DOHH2 (cell line): ENCODE results near the gene RHBDF2.

Experiments
- H3F3A ChIP-seq: fragments of 200-600 bp; sonication (generic), shearing (Covaris generic); 2 replicates; pipeline ENCODE4 v1.6.0; 2016; ENCODE audit warnings: antibody characterized with exemption, mild to moderate bottlenecking; ENCODE audit not compliant: control insufficient read depth, insufficient read depth
- H3K27ac ChIP-seq: fragments of 200-600 bp; sonication (generic); 2 replicates; pipeline ENCODE4 v1.5.1; 2014; ENCODE audit warnings: low read depth, mild to moderate bottlenecking, low read length, moderate library complexity
- H3K27me3 ChIP-seq: fragments of 200-600 bp; sonication (generic); 2 replicates; pipeline ENCODE4 v1.6.1; 2014; ENCODE audit warnings: mild to moderate bottlenecking, low read length, mixed read lengths; ENCODE audit not compliant: control insufficient read depth
- H3K36me3 ChIP-seq: fragments of 200-600 bp; sonication (generic); 2 replicates; pipeline ENCODE4 v1.6.1; 2014; ENCODE audit warnings: mild to moderate bottlenecking, low read length, moderate library complexity, mixed read lengths; ENCODE audit not compliant: control insufficient read depth
- H3K4me1 ChIP-seq: fragments of 200-600 bp; sonication (generic); 2 replicates; pipeline ENCODE4 v1.6.1; 2014; ENCODE audit warnings: mild to moderate bottlenecking, low read length, mixed read lengths; ENCODE audit not compliant: control insufficient read depth
- H3K4me2 ChIP-seq: fragments of 200-600 bp; sonication (generic); 2 replicates; pipeline ENCODE4 v1.6.0; 2014; ENCODE audit warnings: mild to moderate bottlenecking, low read length, moderate library complexity
- H3K4me3 ChIP-seq: fragments of 200-600 bp; sonication (generic); 2 replicates; pipeline ENCODE4 v1.5.1; 2014; ENCODE audit warnings: mild to moderate bottlenecking, low read length, mixed read lengths
- H3K79me2 ChIP-seq: fragments of 200-600 bp; sonication (generic); 2 replicates; pipeline ENCODE4 v1.6.1; 2014; ENCODE audit warnings: mild to moderate bottlenecking, low read length, mixed read lengths; ENCODE audit not compliant: control insufficient read depth
- H3K9me2 ChIP-seq: fragments of 200-600 bp; sonication (generic); replicated peaks from 2 replicates; pipeline ENCODE4 v1.6.1; 2014; ENCODE audit warnings: mild to moderate bottlenecking, low read length, mixed read lengths; ENCODE audit not compliant: control insufficient read depth
- H3K9me3 ChIP-seq: fragments of 200-600 bp; sonication (generic); 2 replicates; pipeline ENCODE4 v1.6.1; 2014; ENCODE audit warnings: antibody characterized with exemption, low read length, mixed read lengths; ENCODE audit not compliant: control insufficient read depth, insufficient read depth
- H4K20me1 ChIP-seq: fragments of 200-600 bp; sonication (generic); 2 replicates; pipeline ENCODE4 v1.6.0; 2014; ENCODE audit warnings: low read depth, mild to moderate bottlenecking, antibody characterized with exemption, low read length, moderate library complexity; ENCODE audit not compliant: control insufficient read depth, insufficient read depth
- EZH2phosphoT487 ChIP-seq: fragments of 200-600 bp; sonication (generic); IDR thresholded peaks from 2 replicates; pipeline ENCODE4 v1.6.1; 2017; ENCODE audit warnings: borderline replicate concordance, mild to moderate bottlenecking, antibody characterized with exemption, low read length, moderate library complexity, mixed read lengths
- TF ChIP-seq, protein P1 (sequence below): fragments of 200-600 bp; sonication (generic); IDR thresholded peaks from one replicate; pipeline ENCODE4 v1.5.1; 2014; ENCODE audit warnings: antibody characterized with exemption, mild to moderate bottlenecking, low read depth, low read length; ENCODE audit not compliant: poor library complexity, severe bottlenecking

RHBDF2 gene

DNA sequence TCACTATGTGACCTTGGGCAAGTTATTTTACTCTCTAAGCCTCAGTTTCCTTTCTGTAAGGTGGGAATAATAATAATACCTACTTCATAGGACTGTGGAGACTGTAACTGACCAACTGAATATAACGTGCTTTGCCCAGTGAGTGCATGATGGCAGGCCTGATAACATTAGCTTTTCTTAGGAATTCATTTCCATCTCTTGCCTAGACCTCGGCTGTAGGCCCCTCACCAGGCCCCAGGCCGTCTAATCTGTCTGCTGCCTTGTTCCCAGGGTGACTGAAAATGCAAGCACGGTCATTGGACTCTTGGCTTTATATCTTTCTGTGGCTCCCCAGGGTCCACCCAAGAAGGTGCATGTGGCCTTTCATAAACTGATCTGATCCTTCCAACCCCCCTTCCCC is 41.5 kb downstream of the RHBDF2 start:
- Histone ChIP-seq H4K20me1 (no peaks in the 10 kb centered on the region), H3K9me3 (no peaks in the 10 kb centered on the region), H3K36me3 (no peaks in the 10 kb centered on the region), H3K4me2 (no peak overlapping the region), H3K4me1 (peaks cover 4% of the 10 kb centered on the region), H3K9me2 (no peaks in the 10 kb centered on the region), H3K79me2 (no peaks in the 10 kb centered on the region), H3K4me3 (no peak overlapping the region), H3K27me3 (no peaks in the 10 kb centered on the region), H3K27ac (no peak overlapping the region), H3F3A (no peaks in the 10 kb centered on the region)
- TF ChIP-seq EZH2phosphoT487: no peak
- TF ChIP-seq, protein P1, sequence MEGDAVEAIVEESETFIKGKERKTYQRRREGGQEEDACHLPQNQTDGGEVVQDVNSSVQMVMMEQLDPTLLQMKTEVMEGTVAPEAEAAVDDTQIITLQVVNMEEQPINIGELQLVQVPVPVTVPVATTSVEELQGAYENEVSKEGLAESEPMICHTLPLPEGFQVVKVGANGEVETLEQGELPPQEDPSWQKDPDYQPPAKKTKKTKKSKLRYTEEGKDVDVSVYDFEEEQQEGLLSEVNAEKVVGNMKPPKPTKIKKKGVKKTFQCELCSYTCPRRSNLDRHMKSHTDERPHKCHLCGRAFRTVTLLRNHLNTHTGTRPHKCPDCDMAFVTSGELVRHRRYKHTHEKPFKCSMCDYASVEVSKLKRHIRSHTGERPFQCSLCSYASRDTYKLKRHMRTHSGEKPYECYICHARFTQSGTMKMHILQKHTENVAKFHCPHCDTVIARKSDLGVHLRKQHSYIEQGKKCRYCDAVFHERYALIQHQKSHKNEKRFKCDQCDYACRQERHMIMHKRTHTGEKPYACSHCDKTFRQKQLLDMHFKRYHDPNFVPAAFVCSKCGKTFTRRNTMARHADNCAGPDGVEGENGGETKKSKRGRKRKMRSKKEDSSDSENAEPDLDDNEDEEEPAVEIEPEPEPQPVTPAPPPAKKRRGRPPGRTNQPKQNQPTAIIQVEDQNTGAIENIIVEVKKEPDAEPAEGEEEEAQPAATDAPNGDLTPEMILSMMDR: no peak

DNA sequence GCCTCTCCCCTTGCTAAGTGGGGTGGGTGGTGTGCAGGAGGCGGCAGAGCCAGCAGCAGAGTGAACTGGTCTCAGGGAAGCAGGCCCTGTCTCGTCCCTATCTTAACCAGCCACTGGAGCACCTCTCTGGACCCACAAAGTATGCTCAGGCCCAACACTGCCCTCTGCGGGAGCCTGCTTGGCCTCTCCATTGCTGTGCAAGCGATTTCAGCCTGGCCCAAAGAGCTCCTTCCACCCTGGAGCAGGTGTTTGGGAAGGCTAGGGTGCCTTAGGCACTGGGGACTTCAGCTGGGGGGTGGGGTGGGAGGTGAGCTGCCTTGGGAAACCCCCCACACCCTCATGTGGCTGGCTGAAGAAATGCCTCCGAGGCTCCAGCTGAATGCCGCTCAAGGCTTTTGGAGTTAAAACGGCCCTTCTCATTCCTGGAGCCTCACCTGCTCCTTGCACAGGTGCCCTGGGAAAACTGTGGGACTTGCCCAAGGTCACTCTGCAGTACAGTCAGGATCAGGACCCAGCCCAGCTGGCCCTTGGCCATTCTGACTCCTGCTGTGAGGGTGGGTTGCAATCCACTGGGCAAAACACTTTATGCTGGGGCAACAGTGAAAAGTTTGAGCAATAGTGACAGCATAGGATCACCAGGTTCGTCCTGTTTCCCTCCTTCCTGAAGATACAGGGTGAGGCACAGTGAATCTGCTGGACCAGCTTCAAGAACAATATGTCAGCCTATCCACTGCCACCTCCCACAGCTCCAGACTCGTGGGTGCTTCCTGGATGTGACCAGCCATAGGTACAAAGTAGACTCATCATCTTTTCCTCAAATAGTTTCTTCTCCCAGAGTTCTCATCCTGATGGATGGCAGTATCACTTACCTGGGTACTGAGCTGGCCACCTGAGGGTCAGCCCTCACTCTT is 42.4 kb downstream of the RHBDF2 start:
- Histone ChIP-seq H3K9me2 (no peaks in the 10 kb centered on the region), H3K4me2 (no peak overlapping the region), H3K27me3 (no peaks in the 10 kb centered on the region), H3K36me3 (no peaks in the 10 kb centered on the region), H3K27ac (no peak overlapping the region), H4K20me1 (no peaks in the 10 kb centered on the region), H3K79me2 (no peaks in the 10 kb centered on the region), H3K4me1 (peaks cover 4% of the 10 kb centered on the region), H3K9me3 (no peaks in the 10 kb centered on the region), H3K4me3 (no peak overlapping the region), H3F3A (no peaks in the 10 kb centered on the region)
- TF ChIP-seq, protein P1: peak; percentile 82
- TF ChIP-seq EZH2phosphoT487: no peak

DNA sequence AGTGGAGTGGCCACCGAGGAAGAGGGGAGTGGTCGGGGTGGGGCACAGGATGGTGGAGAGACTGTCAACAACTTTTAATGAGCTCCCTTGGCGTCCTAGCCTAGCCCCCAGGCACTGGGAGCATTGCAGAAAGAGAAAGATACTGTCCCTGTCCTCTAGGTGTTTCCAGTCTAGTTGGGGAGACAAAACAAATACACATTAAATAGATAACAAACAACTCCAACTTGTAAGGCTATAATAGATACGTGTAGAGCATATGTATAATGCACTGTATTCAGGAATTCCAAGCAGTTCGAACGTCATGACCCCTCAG is 47.8 kb downstream of the RHBDF2 start:
- Histone ChIP-seq H3K36me3 (peaks cover 11% of the 10 kb centered on the region), H3F3A (peaks cover 4% of the 10 kb centered on the region; the same call in 1 of the 2 replicates), H3K4me2 (peak overlapping the region; percentile 48), H3K79me2 (peaks cover 45% of the 10 kb centered on the region), H3K4me1 (peaks cover 38% of the 10 kb centered on the region), H4K20me1 (peaks cover 27% of the 10 kb centered on the region), H3K4me3 (peak overlapping the region; percentile 91), H3K27ac (no peak overlapping the region), H3K9me2 (no peaks in the 10 kb centered on the region), H3K9me3 (no peaks in the 10 kb centered on the region), H3K27me3 (no peaks in the 10 kb centered on the region)
- TF ChIP-seq, protein P1: peak; percentile 5
- no peak for TF ChIP-seq EZH2phosphoT487
